ENCODE measurements around the gene GOLGA6A. TPM values are rescaled to one million over a fixed set of nuclear protein-coding genes. Genes with fewer than 3 reads are reported as not detected.
"Not testable (repeated sequence)": the region's sequence is repeated elsewhere in the genome, so short reads cannot be mapped to it uniquely, and the experiment has no call there.

GOLGA6A gene, protein sequence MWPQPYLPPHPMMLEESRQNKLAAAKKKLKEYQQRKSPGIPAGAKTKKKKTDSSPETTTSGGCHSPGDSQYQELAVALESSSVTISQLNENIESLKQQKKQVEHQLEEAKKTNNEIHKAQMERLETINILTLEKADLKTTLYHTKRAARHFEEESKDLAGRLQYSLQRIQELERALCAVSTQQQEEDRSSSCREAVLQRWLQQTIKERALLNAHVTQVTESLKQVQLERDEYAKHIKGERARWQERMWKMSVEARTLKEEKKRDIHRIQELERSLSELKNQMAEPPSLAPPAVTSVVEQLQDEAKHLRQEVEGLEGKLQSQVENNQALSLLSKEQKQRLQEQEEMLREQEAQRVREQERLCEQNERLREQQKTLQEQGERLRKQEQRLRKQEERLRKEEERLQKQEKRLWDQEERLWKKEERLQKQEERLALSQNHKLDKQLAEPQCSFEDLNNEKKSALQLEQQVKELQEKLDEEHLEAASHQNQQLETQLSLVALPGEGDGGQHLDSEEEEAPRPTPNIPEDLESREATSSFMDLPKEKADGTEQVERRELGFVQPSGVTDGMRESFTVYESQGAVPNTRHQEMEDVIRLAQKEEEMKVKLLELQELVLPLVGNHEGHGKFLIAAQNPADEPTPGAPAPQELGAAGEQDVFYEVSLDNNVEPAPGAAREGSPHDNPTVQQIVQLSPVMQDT
- total RNA-seq, result not detected

DNA sequence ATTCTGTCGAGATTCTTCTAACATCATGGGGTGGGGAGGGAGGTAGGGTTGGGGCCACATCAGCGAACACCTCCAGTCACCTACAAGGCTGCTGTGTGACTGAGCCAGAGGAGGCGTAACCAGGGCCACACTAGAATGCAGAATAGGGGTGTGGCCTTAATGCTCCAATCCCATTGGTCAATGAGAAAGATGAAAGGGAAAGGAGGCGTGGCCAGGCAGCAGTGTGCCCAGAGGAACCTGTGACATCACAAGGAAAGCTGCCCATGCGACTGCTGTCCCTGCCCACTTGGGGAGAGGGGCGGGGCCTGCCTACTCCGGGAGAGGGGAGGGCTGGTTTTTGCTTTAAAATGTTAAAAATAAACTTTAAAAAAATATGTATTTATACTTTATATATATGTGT, at the start of gene GOLGA6A:
Gene GOLGA6A (minus strand): TSS at position 101 of the 400 bp plus-strand sequence. CDS start 41 bp downstream, at position 60.
- DNase-seq; intact Hi-C loops (cut with DNase I, micrococcal nuclease); H3K27ac Mint-ChIP-seq; H3K9me3 Mint-ChIP-seq (ENCODE audit: low read depth); H3K27me3 Mint-ChIP-seq; H3K4me1 Mint-ChIP-seq; ATAC-seq; H3K4me3 Mint-ChIP-seq; H3K36me3 Mint-ChIP-seq (ENCODE audit: low read depth); POLR2A ChIA-PET; CTCF ChIA-PET: not testable (repeated sequence)

GRCh38 chr15:74131628-74132413, 49.5 kb upstream of the GOLGA6A start:
- H3K27ac Mint-ChIP-seq, result no peak overlapping the region
- H3K36me3 Mint-ChIP-seq (ENCODE audit: low read depth), result no peaks in the 10 kb centered on the region
- peak overlapping the region; percentile 21 for H3K4me3 Mint-ChIP-seq
- peaks cover 35% of the 10 kb centered on the region for H3K4me1 Mint-ChIP-seq
- DNase-seq (no peak), ATAC-seq (no peak)
- H3K9me3 Mint-ChIP-seq (ENCODE audit: low read depth), result no peaks in the 10 kb centered on the region
- ChIA-PET CTCF (interaction anchor here (0.5 to 1.3 kb wide), 2 partner anchors 55 to 187 kb away, joined by 3 read pairs; no protein-coding TSS in a partner anchor), POLR2A (no interaction called here)
- H3K27me3 Mint-ChIP-seq, result peaks cover 75% of the 10 kb centered on the region
- intact Hi-C loops (cut with DNase I, micrococcal nuclease), result no loop called here

DNA sequence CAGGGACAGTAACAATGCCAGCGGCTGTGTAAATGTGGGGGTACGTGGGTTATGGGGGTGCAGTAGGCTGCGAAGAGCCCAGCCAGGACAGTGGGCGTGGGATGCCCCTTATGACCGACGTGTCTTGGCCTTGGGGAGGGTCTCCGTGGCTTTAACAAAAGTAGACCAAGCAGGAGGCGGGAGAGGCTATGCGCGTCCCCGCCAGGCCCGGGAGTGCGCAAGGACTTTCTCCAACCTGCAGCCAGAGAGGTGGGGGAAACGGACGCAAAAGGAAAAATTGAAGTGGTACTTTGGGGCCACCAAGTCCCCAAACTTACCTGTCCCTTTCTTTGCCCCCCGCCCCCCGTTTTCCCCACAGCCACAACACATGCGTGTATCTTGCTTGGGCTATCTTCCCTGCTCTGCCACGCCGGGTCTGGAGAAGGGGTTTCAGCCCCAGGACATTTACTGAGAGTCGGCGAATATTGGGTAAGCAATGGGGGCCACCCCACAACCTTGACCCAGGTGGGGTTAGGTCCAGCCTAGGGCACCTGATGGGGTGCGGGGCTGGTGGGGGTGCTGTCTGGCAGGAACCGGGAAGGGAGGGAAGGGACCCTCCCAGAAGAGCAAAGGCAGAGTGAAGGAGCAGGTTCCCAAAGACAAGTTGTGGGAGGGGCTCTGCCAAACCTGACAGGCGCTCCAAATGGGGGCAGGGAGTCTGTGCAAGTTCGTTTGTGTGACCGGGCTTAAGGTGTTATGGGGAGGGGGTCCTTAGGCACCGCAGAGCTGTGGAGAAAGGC, 48.7 kb upstream of the GOLGA6A start:
- DNase-seq, result no peak
- Mint-ChIP-seq H3K4me1 (peaks cover 31% of the 10 kb centered on the region), H3K27me3 (peaks cover 74% of the 10 kb centered on the region), H3K27ac (no peak overlapping the region), H3K36me3 (ENCODE audit: low read depth) (no peaks in the 10 kb centered on the region), H3K4me3 (no peak overlapping the region), H3K9me3 (ENCODE audit: low read depth) (no peaks in the 10 kb centered on the region)
- CTCF ChIA-PET, result interaction anchor here (0.5 kb wide), 1 partner anchor 56 kb away, joined by 3 read pairs; no protein-coding TSS in a partner anchor
- intact Hi-C loops (cut with DNase I, micrococcal nuclease), result no loop called here
- POLR2A ChIA-PET, result no interaction called here
- ATAC-seq, result no peak

DNA sequence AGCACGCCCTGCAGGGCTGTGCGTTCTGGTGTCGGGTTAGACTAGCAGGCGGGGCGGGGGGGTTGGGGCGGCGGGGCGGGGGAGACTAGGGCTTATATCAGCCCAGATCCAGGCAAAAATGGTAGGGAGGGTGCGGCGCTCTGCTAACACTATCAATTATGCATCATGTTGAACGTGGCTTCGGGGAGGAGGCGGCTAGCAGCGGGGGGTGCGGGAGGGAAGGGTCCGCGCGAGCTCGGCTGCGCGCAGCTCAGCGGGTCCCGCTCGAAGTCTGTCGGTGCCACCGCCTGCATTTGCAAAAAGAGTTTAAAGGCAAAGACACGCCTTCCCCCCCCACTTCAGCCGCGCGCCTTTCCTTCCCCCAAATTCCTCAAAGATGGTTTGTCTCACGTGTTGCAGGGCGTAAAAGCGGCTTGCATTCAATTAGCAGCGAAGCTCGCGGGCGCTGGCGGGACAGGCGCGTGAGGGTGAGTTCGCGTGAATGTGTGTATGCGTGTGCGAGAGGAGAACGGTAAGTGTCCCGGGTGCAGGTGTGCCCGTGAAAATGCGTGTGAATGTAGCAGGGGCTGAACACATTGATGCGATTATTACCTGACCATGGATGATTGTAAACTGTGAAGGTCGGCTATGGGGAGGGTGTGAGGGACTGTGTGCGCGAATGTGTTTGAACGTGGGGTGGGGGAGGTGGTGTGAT, 48.0 kb upstream of the GOLGA6A start, which contains the start of gene ISLR2:
Gene ISLR2 (plus strand): TSS at position 432 of the 694 bp plus-strand sequence. CDS start 2,169 bp downstream, outside the sequence.
- DNase-seq (no peak), ATAC-seq (no peak)
- peaks cover 28% of the 10 kb centered on the region for H3K4me1 Mint-ChIP-seq
- intact Hi-C loops (cut with DNase I, micrococcal nuclease), result no loop called here
- H3K9me3 Mint-ChIP-seq (ENCODE audit: low read depth), result no peaks in the 10 kb centered on the region
- no peak within 1 kb of the TSS for H3K27ac Mint-ChIP-seq
- peaks cover 73% of the 10 kb centered on the region for H3K27me3 Mint-ChIP-seq
- H3K4me3 Mint-ChIP-seq, result no peak within 1 kb of the TSS
- ChIA-PET POLR2A (no interaction called here), CTCF (interaction anchor here (0.5 to 1.1 kb wide), 3 partner anchors 29 to 192 kb away, joined by 3 to 5 read pairs (median 5); no protein-coding TSS in a partner anchor)
- H3K36me3 Mint-ChIP-seq (ENCODE audit: low read depth), result no peaks in the 10 kb centered on the region

DNA sequence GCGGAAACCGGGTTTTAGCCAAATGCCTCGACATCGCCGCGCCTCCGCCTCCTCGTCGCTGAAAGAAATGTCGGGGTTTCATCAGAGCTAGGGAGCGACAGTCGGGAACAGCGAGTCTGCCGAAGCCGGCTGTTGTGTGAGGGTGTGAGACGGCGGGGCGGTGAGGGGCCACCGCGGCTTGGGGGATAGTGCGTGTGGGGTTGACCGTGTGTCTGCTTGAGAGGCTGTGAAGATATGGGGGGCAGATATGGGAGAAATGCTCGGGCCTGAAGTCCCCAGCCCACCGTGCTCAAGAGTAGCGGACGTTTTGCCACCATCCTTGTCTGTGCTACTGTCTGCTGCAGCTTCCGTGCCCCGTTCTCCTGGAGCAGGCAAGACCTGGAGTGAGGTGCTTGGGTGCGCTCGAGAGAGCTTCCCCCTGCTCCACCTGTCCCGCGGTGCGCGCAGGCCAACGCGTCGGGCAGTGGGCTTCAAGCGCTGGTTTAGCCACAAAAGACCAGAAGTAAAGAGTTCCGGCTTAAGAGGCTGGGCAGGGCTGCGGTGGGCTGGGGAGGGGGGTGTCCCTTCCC, 47.3 kb upstream of the GOLGA6A start:
- CTCF ChIA-PET, result interaction anchor here (0.5 to 2.2 kb wide), 8 partner anchors 12 to 192 kb away, joined by 3 to 13 read pairs (median 4); no protein-coding TSS in a partner anchor
- no peak for DNase-seq
- ATAC-seq, result no peak
- no peak overlapping the region for H3K27ac Mint-ChIP-seq
- peaks cover 70% of the 10 kb centered on the region for H3K27me3 Mint-ChIP-seq
- H3K4me1 Mint-ChIP-seq, result peaks cover 23% of the 10 kb centered on the region
- no peak overlapping the region for H3K4me3 Mint-ChIP-seq
- intact Hi-C loops (cut with DNase I, micrococcal nuclease), result loop anchor here in 1 of 2 experiments (5.0 kb wide), 1 partner anchor 157 kb away; no protein-coding TSS in a partner anchor
- H3K36me3 Mint-ChIP-seq (ENCODE audit: low read depth), result no peaks in the 10 kb centered on the region
- POLR2A ChIA-PET, result no interaction called here
- H3K9me3 Mint-ChIP-seq (ENCODE audit: low read depth), result no peaks in the 10 kb centered on the region

- intact Hi-C loops (cut with DNase I, micrococcal nuclease), result loop anchor here in 1 of 2 experiments (5.0 kb wide), 1 partner anchor 157 kb away; no protein-coding TSS in a partner anchor
- Mint-ChIP-seq H3K27me3 (peaks cover 68% of the 10 kb centered on the region), H3K27ac (no peak overlapping the region), H3K9me3 (ENCODE audit: low read depth) (no peaks in the 10 kb centered on the region), H3K4me1 (peaks cover 19% of the 10 kb centered on the region), H3K4me3 (no peak overlapping the region), H3K36me3 (ENCODE audit: low read depth) (no peaks in the 10 kb centered on the region)
- ChIA-PET POLR2A (no interaction called here), CTCF (interaction anchor here (0.5 to 2.2 kb wide), 14 partner anchors 13 to 1879 kb away, joined by 3 to 13 read pairs (median 4); no protein-coding TSS in a partner anchor)
- ATAC-seq (no peak), DNase-seq (no peak)
These were observed 46.6 kb upstream of the GOLGA6A start for GRCh38 chr15:74128785-74129585.

GRCh38 chr15:74127954-74128784, 45.8 kb upstream of the GOLGA6A start:
- intact Hi-C loops (cut with DNase I, micrococcal nuclease), result loop anchor here (1.0 to 5.0 kb wide), 6 partner anchors 74 to 194 kb away; no protein-coding TSS in a partner anchor
- Mint-ChIP-seq H3K36me3 (ENCODE audit: low read depth) (no peaks in the 10 kb centered on the region), H3K9me3 (ENCODE audit: low read depth) (no peaks in the 10 kb centered on the region), H3K27me3 (peaks cover 64% of the 10 kb centered on the region), H3K27ac (no peak overlapping the region), H3K4me1 (peaks cover 19% of the 10 kb centered on the region), H3K4me3 (peak overlapping the region; percentile 21)
- ATAC-seq (peak; percentile 16), DNase-seq (no peak)
- ChIA-PET CTCF (interaction anchor here (0.5 to 2.2 kb wide), 11 partner anchors 27 to 1879 kb away, joined by 3 to 13 read pairs (median 4); no protein-coding TSS in a partner anchor), POLR2A (no interaction called here)

DNA sequence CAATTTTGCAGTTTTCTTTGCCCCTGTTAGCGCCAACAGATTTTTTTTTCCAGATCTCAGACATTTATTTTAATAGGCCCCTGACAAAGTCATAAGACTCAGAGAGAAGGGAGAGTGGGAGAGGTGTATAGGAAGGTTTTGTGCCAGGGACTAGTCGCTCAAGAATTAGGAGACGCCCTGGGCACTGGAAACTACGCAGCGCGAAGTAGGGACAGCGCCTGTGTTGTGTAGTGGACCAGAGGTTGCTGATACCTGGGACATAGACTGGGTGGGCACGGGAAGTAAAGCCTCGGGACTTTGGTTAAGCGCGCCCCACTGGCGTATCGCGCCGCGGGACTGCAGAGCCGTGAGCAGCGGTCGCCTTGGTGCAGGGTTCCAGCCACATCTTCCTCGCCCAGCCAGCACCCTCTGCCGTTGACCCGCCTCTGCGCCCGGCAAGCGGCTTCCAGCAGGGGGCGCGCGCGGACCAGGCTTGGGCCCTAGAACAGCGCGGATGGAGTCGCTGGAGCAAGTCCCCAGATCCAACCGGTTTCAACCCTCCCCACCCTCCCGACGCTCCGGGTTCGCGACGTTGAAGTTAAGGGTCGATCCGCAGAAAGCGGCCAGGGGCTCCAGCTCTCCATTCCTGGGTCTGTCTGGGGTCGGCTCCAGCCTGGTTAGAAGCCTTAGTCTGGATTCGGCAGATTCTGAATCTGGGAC, 45.1 kb upstream of the GOLGA6A start:
- Mint-ChIP-seq H3K9me3 (ENCODE audit: low read depth) (no peaks in the 10 kb centered on the region), H3K27ac (no peak overlapping the region), H3K4me1 (peaks cover 19% of the 10 kb centered on the region), H3K36me3 (ENCODE audit: low read depth) (no peaks in the 10 kb centered on the region), H3K4me3 (peak overlapping the region; percentile 21), H3K27me3 (peaks cover 60% of the 10 kb centered on the region)
- intact Hi-C loops (cut with DNase I, micrococcal nuclease), result loop anchor here (1.0 to 5.0 kb wide), 6 partner anchors 73 to 195 kb away; no protein-coding TSS in a partner anchor
- DNase-seq, result peak; percentile 94
- ATAC-seq, result peak; percentile 96
- ChIA-PET CTCF (interaction anchor here (0.5 to 2.2 kb wide), 5 partner anchors 76 to 195 kb away, joined by 3 to 13 read pairs (median 3); no protein-coding TSS in a partner anchor), POLR2A (no interaction called here)
